ENCODE measurements around the gene NPR3. TPM values are rescaled to one million over a fixed set of nuclear protein-coding genes. Genes with fewer than 3 reads are reported as not detected.

The NPR3 gene
- total and polyA plus RNA-seq, 2 of the 8 experiments (the other 6 are each of a cell fraction or from before 2014, with no cell fraction given) = not detected

DNA sequence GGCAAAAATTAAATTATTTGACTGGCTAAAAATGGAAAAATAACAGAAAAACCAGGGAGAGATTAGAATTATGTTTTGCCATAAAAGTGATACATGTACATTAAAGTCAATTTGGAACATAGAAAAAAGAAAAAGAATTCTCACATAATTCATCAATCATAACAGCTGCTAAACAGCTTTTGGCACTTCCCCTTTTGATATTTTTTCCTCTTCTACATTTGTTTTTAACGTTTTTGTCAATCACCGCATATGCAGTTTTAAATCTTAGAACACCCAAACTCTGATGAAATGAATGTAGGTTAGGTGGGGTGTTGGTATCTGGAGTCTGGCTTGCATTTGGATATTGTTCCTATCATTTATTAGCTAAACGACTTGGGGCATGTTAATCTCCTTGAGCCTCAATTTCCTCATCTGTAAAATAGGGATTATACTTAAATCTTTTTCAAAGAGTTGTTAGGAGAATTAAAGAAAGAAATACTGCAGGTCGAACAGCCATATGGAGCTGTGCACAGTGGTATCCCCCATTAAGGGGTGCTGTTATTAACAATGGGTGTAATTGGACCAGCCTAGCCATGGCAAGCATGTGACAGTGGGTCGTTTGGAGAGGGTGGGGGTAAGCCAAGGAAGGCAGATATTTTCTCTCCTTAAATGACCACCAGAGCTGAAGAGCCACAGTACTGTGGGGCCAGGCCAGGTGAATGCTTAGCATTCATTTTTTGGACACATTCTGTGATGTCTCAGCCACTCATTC, 22.6 kb downstream of the NPR3 start:
- 89% methylated on average over 5 of the region's 5 CpGs; no CpG with 5 or more reads in 1 of the 2 experiments for WGBS, 2 experiments (ENCODE audit: extremely low coverage in 1 of 2, insufficient coverage in 1 of 2, insufficient read length in 1 of 2, insufficient replicate concordance in 2 of 2, low coverage in 1 of 2, low lambda C conversion rate in 2 of 2, missing lambda C conversion rate in 1 of 2)
- no peak overlapping the region for H4K5ac ChIP-seq (ENCODE audit: insufficient read length, low read depth, low read length)
- no peak overlapping the region for H2BK15ac ChIP-seq (ENCODE audit: low read length)
- FAIRE-seq = no peak
- H3K23ac ChIP-seq (ENCODE audit: insufficient read length) = no peak overlapping the region
- H4K91ac ChIP-seq (replicated peaks; ENCODE audit: insufficient read length, low read length) = no peak overlapping the region
- no peaks in the 10 kb centered on the region; a peak in 2 of 4 replicates for H3K9me3 ChIP-seq (ENCODE audit: insufficient read depth in 2 of 2, low read depth in 1 of 2, low read length in 1 of 2)
- no peak overlapping the region for H2AFZ ChIP-seq (ENCODE audit: low read length)
- no peak overlapping the region for H2BK5ac ChIP-seq (ENCODE audit: low read depth, low read length)
- no peaks in the 10 kb centered on the region for H3K79me2 ChIP-seq (ENCODE audit: control insufficient read depth in 1 of 2, insufficient read depth in 2 of 2, low read length in 2 of 2)
- no peak overlapping the region for H2AK5ac ChIP-seq (ENCODE audit: low read depth, low read length)
- H3K36me3 ChIP-seq (ENCODE audit: control insufficient read depth in 2 of 4, insufficient read depth in 4 of 4, low read length in 3 of 4) = no peaks in the 10 kb centered on the region
- ChIA-PET CTCF (ENCODE audit: partially characterized antibody) (interaction anchor here (0.5 to 1.6 kb wide), 5 partner anchors 15 to 85 kb away, joined by 3 to 6 read pairs (median 5); no protein-coding TSS in a partner anchor), POLR2A (ENCODE audit: partially characterized antibody) (no interaction called here)
- H4K8ac ChIP-seq (ENCODE audit: extremely low read depth, insufficient read depth, low read length) = no peak overlapping the region
- no peaks in the 10 kb centered on the region for H3K27me3 ChIP-seq (replicated peaks in 1 of 4; ENCODE audit: control insufficient read depth in 3 of 4, extremely low read depth in 1 of 4, insufficient read depth in 3 of 4, low read length in 3 of 4)
- no peak overlapping the region for H3K27ac ChIP-seq (ENCODE audit: low read depth, low read length)
- H3K9ac ChIP-seq (replicated peaks in 1 of 4; ENCODE audit: extremely low read depth in 1 of 4, low read depth in 3 of 4, low read length in 3 of 4) = no peak overlapping the region
- no peak overlapping the region for H2BK12ac ChIP-seq (ENCODE audit: low read depth, low read length)
- H4K20me1 ChIP-seq (replicated peaks in 1 of 2; ENCODE audit: control insufficient read depth in 1 of 2, insufficient read depth in 2 of 2, low read length in 2 of 2) = no peaks in the 10 kb centered on the region
- H3K4me1 ChIP-seq (replicated peaks in 1 of 4; ENCODE audit: control insufficient read depth in 3 of 4, insufficient read depth in 4 of 4, low read length in 3 of 4) = no peaks in the 10 kb centered on the region
- DNase-seq (ENCODE audit: low read depth in 1 of 2, low spot score in 2 of 2) = no peak
- H3K18ac ChIP-seq (ENCODE audit: extremely low read depth, low read length) = no peak overlapping the region
- H3K56ac ChIP-seq (replicated peaks; ENCODE audit: insufficient read length, low read depth, low read length) = no peak overlapping the region
- H3K79me1 ChIP-seq (ENCODE audit: low read depth, low read length) = no peaks in the 10 kb centered on the region
- no peak overlapping the region for H3K4ac ChIP-seq (replicated peaks; ENCODE audit: insufficient read length, low read depth, low read length)
- no peaks in the 10 kb centered on the region for H3K23me2 ChIP-seq (ENCODE audit: low read depth, low read length)
- H2BK20ac ChIP-seq (ENCODE audit: low read length) = no peak overlapping the region
- H3K4me2 ChIP-seq (ENCODE audit: insufficient read depth in 1 of 2, low read depth in 2 of 2, low read length in 2 of 2) = no peak overlapping the region
- H2BK120ac ChIP-seq (replicated peaks; ENCODE audit: low read depth, low read length) = no peak overlapping the region
- H3K14ac ChIP-seq (ENCODE audit: insufficient read length) = no peak overlapping the region
- H3K4me3 ChIP-seq (ENCODE audit: extremely low read depth in 1 of 4, insufficient read depth in 2 of 4, low read depth in 3 of 4, low read length in 4 of 4) = no peak overlapping the region
- TF ChIP-seq, protein P1, sequence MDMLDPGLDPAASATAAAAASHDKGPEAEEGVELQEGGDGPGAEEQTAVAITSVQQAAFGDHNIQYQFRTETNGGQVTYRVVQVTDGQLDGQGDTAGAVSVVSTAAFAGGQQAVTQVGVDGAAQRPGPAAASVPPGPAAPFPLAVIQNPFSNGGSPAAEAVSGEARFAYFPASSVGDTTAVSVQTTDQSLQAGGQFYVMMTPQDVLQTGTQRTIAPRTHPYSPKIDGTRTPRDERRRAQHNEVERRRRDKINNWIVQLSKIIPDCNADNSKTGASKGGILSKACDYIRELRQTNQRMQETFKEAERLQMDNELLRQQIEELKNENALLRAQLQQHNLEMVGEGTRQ (IDR thresholded peaks at IDR 0.05; ENCODE audit: low read length) = no peak
- TF ChIP-seq SIN3A (conservative IDR thresholded peaks at IDR 0.05 in 1 of 2, IDR thresholded peaks at IDR 0.05 in 1 of 2; ENCODE audit: low read depth in 1 of 2, low read length in 2 of 2) = no peak
- no peak for TF ChIP-seq CHD2 (IDR thresholded peaks at IDR 0.05; ENCODE audit: low read length)
- no peak for TF ChIP-seq SAP30 (IDR thresholded peaks at IDR 0.05; ENCODE audit: insufficient read depth, insufficient replicate concordance, low read length)
- TF ChIP-seq HDAC6 (IDR thresholded peaks at IDR 0.05; ENCODE audit: low read depth, low read length) = no peak
- TF ChIP-seq, protein P2, sequence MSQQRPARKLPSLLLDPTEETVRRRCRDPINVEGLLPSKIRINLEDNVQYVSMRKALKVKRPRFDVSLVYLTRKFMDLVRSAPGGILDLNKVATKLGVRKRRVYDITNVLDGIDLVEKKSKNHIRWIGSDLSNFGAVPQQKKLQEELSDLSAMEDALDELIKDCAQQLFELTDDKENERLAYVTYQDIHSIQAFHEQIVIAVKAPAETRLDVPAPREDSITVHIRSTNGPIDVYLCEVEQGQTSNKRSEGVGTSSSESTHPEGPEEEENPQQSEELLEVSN (IDR thresholded peaks at IDR 0.05) = no peak
- TF ChIP-seq SIRT6 (IDR thresholded peaks at IDR 0.05; ENCODE audit: low read length) = no peak
- no peak for TF ChIP-seq RFX5 (IDR thresholded peaks at IDR 0.05; ENCODE audit: borderline replicate concordance, low read depth, low read length)
- TF ChIP-seq, protein P3, sequence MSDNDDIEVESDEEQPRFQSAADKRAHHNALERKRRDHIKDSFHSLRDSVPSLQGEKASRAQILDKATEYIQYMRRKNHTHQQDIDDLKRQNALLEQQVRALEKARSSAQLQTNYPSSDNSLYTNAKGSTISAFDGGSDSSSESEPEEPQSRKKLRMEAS (IDR thresholded peaks at IDR 0.05) = no peak
- TF ChIP-seq TAF7 (optimal IDR thresholded peaks at IDR 0.05; ENCODE audit: borderline replicate concordance, low read depth, low read length) = no peak

Measured in H1 (cell line).